ENCODE measurements around the gene CDC25A.

The CDC25A gene

GRCh38 chr3:48110463-48110862 lies 77.8 kb downstream of the CDC25A start:
- DNase-seq (ENCODE audit: low spot score): no peak

GRCh38 chr3:48107227-48107626 lies 81.0 kb downstream of the CDC25A start:
- DNase-seq (ENCODE audit: low spot score): no peak

Small RNA genes within 50 kb of the gene (small RNA-seq; reads per million reads assigned to genes)
- 0 reads per million in 2 experiments for gene MIR4443
- 0.03 to 0.09 reads per million in 2 experiments for gene NDUFB1P1
- gene RNU7-128P: 0 reads per million in 2 experiments
- 0 reads per million in 2 experiments for gene SNRPFP4

Measured in SK-N-DZ (cell line).